Measurements from ENCODE around the gene PAXX.

DNA sequence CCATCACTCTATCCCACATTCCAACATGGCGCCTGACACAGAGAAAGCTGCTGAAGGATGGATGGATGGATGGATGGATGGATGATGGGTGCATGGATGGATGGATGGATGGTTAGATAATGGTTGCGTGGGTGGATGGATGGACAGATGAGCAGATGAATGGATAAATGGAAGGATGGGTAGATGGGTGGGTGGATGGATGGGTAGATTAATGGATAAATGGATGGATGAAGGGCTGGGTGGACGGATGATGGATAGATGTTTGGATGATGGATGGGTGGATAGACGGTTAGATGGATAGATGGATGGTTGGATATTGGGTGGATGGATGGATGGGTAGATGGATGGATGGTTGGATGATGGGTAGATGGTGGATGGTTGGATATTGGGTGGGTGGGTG, 35.6 kb upstream of the PAXX start:
- TF ChIP-seq, protein P1, sequence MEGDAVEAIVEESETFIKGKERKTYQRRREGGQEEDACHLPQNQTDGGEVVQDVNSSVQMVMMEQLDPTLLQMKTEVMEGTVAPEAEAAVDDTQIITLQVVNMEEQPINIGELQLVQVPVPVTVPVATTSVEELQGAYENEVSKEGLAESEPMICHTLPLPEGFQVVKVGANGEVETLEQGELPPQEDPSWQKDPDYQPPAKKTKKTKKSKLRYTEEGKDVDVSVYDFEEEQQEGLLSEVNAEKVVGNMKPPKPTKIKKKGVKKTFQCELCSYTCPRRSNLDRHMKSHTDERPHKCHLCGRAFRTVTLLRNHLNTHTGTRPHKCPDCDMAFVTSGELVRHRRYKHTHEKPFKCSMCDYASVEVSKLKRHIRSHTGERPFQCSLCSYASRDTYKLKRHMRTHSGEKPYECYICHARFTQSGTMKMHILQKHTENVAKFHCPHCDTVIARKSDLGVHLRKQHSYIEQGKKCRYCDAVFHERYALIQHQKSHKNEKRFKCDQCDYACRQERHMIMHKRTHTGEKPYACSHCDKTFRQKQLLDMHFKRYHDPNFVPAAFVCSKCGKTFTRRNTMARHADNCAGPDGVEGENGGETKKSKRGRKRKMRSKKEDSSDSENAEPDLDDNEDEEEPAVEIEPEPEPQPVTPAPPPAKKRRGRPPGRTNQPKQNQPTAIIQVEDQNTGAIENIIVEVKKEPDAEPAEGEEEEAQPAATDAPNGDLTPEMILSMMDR (optimal IDR thresholded peaks at IDR 0.05 in 1 of 3, IDR thresholded peaks at IDR 0.05 in 1 of 3, conservative IDR thresholded peaks at IDR 0.05 in 1 of 3; ENCODE audit: extremely low read depth in 1 of 3, insufficient read depth in 2 of 3, low read length in 3 of 3), result no peak
- TF ChIP-seq EZH2 (IDR thresholded peaks at IDR 0.05; ENCODE audit: low read length), result no peak
